Activated CD8-positive, alpha-beta memory T cell treated with anti-CD3 and anti-CD28 coated beads, Interleukin-2, amount 50 U/mL, for 1 hour (primary cell): ENCODE data around the gene TPT1.
"Not testable (repeated sequence)": the region's sequence is repeated elsewhere in the genome, so short reads cannot be mapped to it uniquely, and the experiment has no call there.

Source experiments
- DNase-seq: peaks from one replicate; pipeline ENCODE4 v3.0.0-alpha.2; 2020; ENCODE audit errors: extremely low read depth

TPT1 gene

DNA sequence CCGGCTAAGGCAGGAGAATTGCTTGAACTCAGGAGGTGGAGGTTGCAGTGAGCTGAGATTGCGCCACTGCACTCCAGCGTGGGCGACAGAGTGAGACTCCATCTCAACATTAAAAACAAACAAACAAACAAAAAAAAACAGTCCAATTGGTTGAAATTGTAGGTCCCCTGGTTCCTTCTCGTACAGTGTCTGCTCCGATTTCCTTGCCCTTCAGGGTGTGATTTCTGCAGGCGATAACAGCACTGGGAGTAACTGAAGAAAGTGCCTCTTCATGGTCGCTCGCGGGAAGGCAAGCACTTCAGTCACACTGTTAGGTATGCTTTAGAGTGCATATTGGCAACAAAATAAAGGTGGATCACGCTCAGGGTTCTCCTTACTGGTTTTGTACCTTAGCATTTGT is 39.7 kb downstream of the TPT1 start:
- no peak for DNase-seq

DNA sequence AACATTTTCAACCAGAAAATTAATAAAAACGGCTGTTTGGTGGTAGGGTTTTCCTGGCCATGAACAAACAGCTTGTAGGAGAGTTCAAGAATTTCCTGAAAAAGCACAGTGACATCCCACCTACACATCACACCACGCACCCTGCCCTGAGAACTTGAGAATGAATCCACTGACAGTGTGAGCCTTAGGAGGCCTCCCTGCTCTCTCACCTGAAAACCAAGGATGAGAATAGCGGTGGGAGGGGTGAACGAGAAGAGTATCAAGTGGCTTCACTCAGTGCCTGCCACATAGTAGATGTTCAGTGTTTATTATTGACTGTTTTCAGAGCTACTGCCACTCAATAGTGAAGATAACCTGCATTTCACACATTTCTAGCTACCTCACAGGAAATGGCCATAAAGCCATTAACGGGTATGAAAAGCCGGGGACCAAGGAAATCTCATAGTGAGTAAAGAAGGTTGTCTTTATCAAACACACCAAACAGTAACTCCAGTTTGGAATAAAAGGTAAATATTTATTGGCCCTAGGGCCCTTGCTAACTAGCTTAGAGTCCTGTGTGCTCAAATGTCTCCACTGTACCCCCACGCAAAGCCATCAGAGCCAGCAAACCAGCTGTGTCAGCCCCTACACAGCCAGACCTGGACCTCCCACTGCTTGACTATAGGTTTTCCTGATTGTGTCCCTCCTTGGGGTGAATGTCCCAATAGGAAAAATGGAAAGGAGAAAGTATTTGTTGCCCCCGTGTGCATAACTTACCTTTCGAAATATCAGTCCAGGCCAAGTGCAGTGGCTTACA is 40.6 kb downstream of the TPT1 start:
- no peak for DNase-seq

DNA sequence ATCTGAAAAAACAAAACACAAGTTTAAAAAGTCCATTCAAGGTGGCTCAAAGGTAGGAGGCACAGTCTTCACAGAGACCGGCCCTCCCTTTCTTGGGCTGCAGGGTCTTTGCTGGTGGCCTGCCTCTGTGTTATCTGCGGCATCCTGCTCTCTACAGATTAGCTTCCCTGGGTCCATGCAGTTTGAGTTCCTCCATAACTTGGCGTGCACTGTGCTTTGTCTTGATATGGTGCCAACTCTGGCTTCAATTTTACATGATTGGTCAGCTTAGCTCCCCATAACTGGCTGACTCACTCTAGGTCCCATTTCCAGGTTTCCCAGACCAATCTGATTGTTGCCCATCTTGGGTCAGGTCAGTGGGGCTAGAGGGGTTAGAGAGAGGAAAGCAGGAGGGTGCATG is 41.8 kb downstream of the TPT1 start:
- no peak for DNase-seq

DNA sequence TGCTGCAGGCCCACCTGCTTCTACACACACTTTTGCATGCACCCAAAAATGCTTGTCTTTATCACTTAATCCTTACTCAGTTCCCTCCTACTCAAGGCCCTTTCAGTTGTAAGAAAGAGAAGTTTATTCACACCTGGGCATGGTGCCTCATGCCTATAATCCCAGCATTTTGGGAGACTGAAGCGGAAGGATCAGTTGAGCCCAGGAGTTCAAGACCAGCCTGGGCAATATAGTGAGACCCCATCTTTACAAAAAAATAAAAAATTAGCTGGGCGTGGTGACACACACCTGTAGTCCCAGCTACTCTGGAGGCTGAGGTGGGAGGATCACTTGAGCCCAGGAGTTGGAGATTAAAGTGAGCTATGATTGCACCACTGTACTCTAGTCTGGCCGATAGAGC is 42.4 kb downstream of the TPT1 start:
- not testable (repeated sequence) for DNase-seq

DNA sequence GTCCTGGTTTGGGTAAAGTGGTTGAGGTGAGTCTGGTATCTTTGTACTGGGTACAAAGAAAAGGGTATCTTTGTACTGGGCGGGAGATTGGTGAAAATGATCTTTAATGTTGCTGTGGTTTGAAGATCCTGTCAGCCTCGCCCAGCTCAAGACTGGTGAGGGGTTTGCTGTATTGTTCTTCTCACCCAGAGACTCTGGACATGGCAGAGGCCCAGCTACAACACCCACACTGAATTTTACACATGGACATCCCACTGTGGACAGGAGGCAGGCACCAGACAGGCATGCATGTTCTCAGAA is 42.8 kb downstream of the TPT1 start:
- no peak for DNase-seq

DNA sequence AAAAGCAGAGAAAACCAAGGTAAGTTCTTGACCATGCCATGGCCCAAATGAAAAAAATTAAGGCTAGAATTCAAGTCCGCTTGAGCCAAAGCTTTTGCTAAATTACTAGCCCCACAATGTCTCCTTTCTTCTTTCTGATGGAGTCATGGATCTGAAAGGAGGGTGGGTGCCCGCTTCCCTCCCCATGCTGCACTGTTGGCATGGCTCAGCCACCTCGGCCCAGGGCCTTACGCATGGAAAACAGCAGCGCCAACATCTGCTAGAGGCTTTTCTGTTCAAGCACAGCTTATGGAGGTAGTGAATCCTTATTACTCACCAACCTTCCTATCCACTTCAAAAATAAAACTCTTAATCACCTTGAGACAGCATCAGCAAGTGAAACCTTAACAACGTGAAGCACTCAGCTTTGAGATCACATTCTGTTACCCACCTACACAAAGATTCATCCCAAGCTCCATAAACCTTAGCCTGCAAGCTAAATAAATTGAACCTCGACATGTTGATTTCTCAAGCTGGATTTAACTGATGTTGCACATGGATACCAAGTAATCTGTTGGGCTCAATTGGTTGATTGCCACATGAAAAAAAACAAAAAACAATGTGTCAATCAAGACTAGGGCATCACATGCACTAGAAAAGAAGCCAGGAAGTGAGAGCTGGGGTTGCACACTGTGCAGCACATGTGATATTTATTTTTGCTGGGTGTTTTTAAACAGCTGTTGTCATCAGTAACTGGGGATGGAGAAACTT is 43.4 kb downstream of the TPT1 start:
- no peak for DNase-seq

DNA sequence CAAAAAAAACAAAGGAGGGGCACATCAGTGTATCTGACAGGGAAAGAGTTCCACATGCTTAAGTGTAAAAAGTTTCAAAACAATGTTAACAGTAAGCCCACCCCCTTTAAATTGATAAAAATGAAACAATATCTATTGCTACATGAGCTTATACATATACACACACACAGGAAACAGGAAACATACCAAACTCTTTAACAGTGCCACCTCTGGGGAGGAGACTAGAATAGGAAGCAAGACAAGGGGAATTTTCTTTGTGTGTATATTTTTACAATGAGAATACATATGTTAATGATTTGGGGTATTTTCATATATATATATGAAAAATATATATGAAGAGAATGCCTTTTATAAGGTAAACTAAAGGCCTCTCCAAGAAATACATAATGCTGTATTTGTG is 44.7 kb downstream of the TPT1 start:
- DNase-seq = no peak

DNA sequence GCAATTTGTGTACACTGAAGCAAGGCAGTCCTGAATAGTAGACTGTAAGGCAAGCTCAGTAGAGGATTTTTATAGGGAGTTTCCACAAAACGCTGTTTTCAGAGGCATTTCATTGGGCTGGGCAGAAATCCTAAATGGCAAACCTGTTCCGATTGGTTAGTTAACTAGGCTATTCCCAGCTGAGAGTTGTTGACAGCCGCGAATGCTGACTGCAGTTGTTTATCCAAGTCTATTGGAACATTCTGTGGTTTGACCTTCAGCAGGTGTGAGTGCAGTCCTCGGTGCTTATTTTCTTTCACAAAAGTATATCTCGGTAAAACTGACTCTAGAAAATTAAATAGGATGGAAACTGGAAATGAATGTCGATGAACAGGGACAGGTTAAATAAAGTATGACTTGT is 45.4 kb downstream of the TPT1 start:
- DNase-seq = no peak

DNA sequence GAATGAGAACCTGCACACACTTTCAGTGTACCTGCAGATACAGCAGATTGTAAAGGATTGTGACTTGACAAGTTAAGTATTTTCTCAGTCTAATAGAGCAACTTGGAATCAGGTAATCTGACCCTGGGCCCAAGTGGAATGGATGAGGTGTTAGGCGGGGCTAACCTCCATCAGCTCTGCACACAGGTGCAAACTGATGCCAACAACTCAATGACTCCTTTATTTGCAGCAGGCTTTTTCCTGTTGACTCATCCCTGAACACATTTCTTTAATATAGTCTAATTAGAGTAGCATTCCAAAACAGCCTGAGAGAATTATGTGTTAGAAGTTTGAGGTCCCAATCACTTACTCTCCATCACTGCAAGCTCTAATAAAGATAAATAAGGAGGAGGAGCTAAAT is 48.8 kb downstream of the TPT1 start:
- no peak for DNase-seq

DNA sequence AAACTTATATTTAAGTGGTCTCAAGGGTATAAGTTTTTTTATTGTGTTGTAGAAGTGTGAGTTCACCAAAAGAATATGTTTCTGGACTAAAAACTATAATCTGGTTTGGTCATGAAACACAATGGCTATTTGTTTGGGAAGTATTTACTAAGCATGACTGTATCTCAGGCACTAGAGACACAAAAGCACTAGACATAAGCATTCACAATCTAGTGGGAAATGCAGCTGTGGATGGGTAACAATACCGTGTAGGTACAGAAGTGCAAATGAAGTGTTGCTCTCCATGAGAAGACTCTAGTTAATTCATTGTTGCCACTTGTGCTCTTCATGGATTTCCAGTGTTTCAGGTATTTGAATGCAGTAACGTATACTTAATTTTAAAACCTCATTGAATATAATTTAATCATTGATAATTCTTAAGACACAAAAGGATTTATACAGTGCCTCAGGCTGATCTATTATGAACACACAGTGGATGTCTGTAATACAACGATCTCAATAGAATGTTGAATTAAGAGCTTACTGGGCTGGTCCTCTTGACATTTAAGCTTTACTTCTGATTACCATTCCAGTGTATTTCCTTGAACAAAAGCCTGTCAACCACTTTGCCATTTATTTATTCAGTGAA is 50.9 kb downstream of the TPT1 start:
- DNase-seq = no peak
